Neuron (in vitro differentiated cells): ENCODE results near the gene KCNK13.

ENCODE experiments used
- H2AFZ ChIP-seq: one replicate; pipeline ENCODE4 v1.6.1; 2013; ENCODE audit warnings: low read depth, mild to moderate bottlenecking, inconsistent platforms, low read length, moderate library complexity
- H3K27me3 ChIP-seq: one replicate; pipeline ENCODE4 v1.6.1; 2013; ENCODE audit warnings: low read length; ENCODE audit not compliant: insufficient read depth
- H3K36me3 ChIP-seq: one replicate; pipeline ENCODE4 v1.6.1; 2013; ENCODE audit warnings: low read length; ENCODE audit not compliant: insufficient read depth
- H3K4me1 ChIP-seq: one replicate; pipeline ENCODE4 v1.6.1; 2013; ENCODE audit warnings: low read length; ENCODE audit not compliant: insufficient read depth
- H3K4me3 ChIP-seq: 2 replicates; pipeline ENCODE4 v1.5.1; 2013; ENCODE audit warnings: mild to moderate bottlenecking, low read length, moderate library complexity
- H3K9me3 ChIP-seq: one replicate; pipeline ENCODE4 v1.6.1; 2013; ENCODE audit warnings: low read length

The KCNK13 gene

DNA sequence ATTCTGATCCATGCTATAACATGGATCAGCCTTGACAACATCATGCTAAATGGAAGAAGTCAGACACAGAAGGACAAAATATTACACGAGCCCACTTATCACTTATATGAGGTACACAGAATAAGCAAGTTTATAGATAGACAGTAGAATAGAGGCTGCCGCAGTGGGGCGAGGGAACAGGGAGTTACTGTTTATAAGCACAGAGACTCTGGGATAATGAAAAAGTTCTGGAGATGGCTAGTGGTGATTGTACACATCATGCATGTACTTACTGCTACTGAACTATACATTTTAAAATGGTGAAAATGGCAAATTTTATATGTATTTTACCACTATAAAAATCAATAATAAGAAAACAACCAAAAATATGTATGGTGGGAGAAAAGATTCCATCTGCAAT lies 99.3 kb downstream of the KCNK13 start:
- Histone ChIP-seq H3K9me3 (no peaks in the 10 kb centered on the region), H3K36me3 (no peaks in the 10 kb centered on the region), H3K4me1 (peaks cover 9% of the 10 kb centered on the region), H3K4me3 (no peak overlapping the region), H3K27me3 (peaks cover 5% of the 10 kb centered on the region), H2AFZ (no peak overlapping the region)

DNA sequence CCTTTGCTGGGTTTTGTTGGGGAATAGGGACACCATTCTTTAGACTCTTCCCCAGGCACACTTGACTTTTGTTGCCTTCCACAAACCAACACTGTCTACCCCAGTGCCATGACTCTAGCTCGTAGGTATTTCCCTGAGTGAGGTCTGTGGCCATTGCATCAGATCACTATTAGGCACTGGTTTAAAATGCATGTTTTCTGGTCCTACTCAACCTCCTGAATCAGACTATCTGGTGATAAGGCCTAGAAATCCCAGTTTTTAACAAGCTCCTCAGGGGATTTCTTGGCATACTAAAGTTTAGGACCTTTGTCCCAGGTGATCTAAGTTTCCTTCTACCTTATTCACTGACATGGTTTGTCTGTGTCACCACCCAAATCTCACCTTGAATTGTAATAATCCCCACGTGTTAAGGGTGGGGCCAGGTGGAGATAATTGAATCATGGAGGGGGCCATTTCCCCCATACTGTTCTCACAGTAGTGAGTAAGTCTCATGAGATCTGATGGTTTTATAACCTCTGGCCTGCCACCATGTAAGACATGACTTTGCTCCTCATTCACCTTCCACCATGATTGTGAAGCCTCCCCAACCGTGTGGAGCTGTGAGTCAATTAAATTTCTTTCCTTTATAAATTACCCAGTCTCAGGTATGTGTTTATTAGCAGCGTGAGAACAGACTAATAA lies 106.8 kb downstream of the KCNK13 start:
- H2AFZ ChIP-seq, result no peak overlapping the region

DNA sequence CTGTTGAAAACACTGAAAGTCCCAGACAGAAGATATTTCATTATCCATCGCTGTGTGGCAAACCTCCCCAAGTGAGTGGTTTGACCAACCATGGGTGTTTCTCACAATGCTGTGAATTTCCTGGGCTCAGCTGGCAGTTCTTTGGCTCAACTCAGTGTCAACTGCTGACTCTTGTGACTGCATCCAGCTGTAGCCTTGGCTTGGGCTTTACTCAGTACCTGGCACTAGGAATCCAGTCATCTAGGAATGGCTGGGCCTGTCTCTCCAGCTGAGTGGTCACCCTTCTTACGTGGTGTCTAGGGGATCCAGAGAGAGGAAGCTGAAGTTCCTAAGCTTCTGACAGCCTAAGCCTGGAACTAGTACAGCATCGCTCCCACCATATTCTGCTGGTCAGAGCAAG lies 113.8 kb downstream of the KCNK13 start:
- no peaks in the 10 kb centered on the region for H3K36me3 ChIP-seq
- H2AFZ ChIP-seq, result no peak overlapping the region
- H3K9me3 ChIP-seq, result no peaks in the 10 kb centered on the region
- H3K4me1 ChIP-seq, result no peaks in the 10 kb centered on the region
- no peak overlapping the region for H3K4me3 ChIP-seq
- H3K27me3 ChIP-seq, result peaks cover 5% of the 10 kb centered on the region

More for the DNA sequence above, 106.8 kb downstream of the KCNK13 start:
- H3K9me3 ChIP-seq, result no peaks in the 10 kb centered on the region
- no peak overlapping the region for H3K4me3 ChIP-seq
- H3K4me1 ChIP-seq, result no peaks in the 10 kb centered on the region
- H3K27me3 ChIP-seq, result no peaks in the 10 kb centered on the region
- no peaks in the 10 kb centered on the region for H3K36me3 ChIP-seq

- Histone ChIP-seq H3K36me3 (no peaks in the 10 kb centered on the region), H3K9me3 (no peaks in the 10 kb centered on the region)
Measured at GRCh38 chr14:90177539-90178189, 115.9 kb downstream of the KCNK13 start.

DNA sequence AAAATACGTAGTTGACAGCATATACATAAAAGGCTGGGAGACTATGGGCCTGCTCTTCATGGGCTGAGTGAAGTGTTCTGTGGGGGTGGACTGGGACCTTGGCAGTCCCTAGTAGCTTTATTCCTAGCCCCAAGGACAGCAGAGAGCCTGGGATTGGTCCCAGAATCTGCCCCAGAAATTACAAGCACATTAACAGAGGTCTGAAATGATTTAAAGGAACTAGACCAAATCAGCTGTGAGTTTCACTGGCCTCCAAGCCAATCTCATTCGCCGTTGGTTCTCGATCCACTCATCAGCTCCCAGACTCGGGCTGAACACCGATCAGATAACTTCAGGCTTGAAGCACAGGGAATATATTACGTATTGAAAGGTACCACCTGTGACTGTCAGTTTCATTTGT lies 117.6 kb downstream of the KCNK13 start:
- Histone ChIP-seq H3K27me3 (peaks cover 6% of the 10 kb centered on the region), H2AFZ (no peak overlapping the region), H3K9me3 (no peaks in the 10 kb centered on the region), H3K4me3 (no peak overlapping the region), H3K4me1 (no peaks in the 10 kb centered on the region), H3K36me3 (no peaks in the 10 kb centered on the region)

More at GRCh38 chr14:90177539-90178189, 115.9 kb downstream of the KCNK13 start:
- Histone ChIP-seq H3K4me3 (no peak overlapping the region), H3K4me1 (no peaks in the 10 kb centered on the region), H3K27me3 (peaks cover 6% of the 10 kb centered on the region), H2AFZ (no peak overlapping the region)

GRCh38 chr14:90179809-90180779 lies 118.3 kb downstream of the KCNK13 start:
- H3K4me3 ChIP-seq, result no peak overlapping the region
- H3K9me3 ChIP-seq, result no peaks in the 10 kb centered on the region
- H3K27me3 ChIP-seq, result peaks cover 8% of the 10 kb centered on the region
- no peaks in the 10 kb centered on the region for H3K36me3 ChIP-seq
- no peak overlapping the region for H2AFZ ChIP-seq
- no peaks in the 10 kb centered on the region for H3K4me1 ChIP-seq

GRCh38 chr14:90184094-90184493 lies 122.3 kb downstream of the KCNK13 start:
- H3K27me3 ChIP-seq, result peaks cover 4% of the 10 kb centered on the region
- H3K4me3 ChIP-seq, result no peak overlapping the region
- no peaks in the 10 kb centered on the region for H3K4me1 ChIP-seq
- no peaks in the 10 kb centered on the region for H3K36me3 ChIP-seq
- H2AFZ ChIP-seq, result no peak overlapping the region
- no peaks in the 10 kb centered on the region for H3K9me3 ChIP-seq

GRCh38 chr14:90184571-90185266 lies 122.9 kb downstream of the KCNK13 start:
- no peak overlapping the region for H3K4me3 ChIP-seq
- H2AFZ ChIP-seq, result no peak overlapping the region
- H3K27me3 ChIP-seq, result peaks cover 4% of the 10 kb centered on the region
- H3K4me1 ChIP-seq, result no peaks in the 10 kb centered on the region
- no peaks in the 10 kb centered on the region for H3K36me3 ChIP-seq
- H3K9me3 ChIP-seq, result no peaks in the 10 kb centered on the region

GRCh38 chr14:90188588-90188987 lies 126.8 kb downstream of the KCNK13 start:
- H3K36me3 ChIP-seq, result no peaks in the 10 kb centered on the region
- no peaks in the 10 kb centered on the region for H3K4me1 ChIP-seq
- no peak overlapping the region for H2AFZ ChIP-seq
- H3K9me3 ChIP-seq, result no peaks in the 10 kb centered on the region
- H3K4me3 ChIP-seq, result no peak overlapping the region
- peaks cover 4% of the 10 kb centered on the region for H3K27me3 ChIP-seq

- H3K36me3 ChIP-seq, result no peaks in the 10 kb centered on the region
- H3K4me1 ChIP-seq, result no peaks in the 10 kb centered on the region
- H3K27me3 ChIP-seq, result peaks cover 2% of the 10 kb centered on the region
- H3K9me3 ChIP-seq, result no peaks in the 10 kb centered on the region
- H3K4me3 ChIP-seq, result no peak overlapping the region
- no peak overlapping the region for H2AFZ ChIP-seq
Measured at GRCh38 chr14:90191154-90191553, 129.4 kb downstream of the KCNK13 start.

- no peak overlapping the region for H3K4me3 ChIP-seq
- no peaks in the 10 kb centered on the region for H3K36me3 ChIP-seq
- H2AFZ ChIP-seq, result no peak overlapping the region
- peaks cover 2% of the 10 kb centered on the region for H3K27me3 ChIP-seq
- H3K9me3 ChIP-seq, result no peaks in the 10 kb centered on the region
- H3K4me1 ChIP-seq, result no peaks in the 10 kb centered on the region
Measured at GRCh38 chr14:90191585-90191984, 129.8 kb downstream of the KCNK13 start.

- no peaks in the 10 kb centered on the region for H3K4me1 ChIP-seq
- peaks cover 2% of the 10 kb centered on the region for H3K27me3 ChIP-seq
- H3K9me3 ChIP-seq, result no peaks in the 10 kb centered on the region
- no peaks in the 10 kb centered on the region for H3K36me3 ChIP-seq
- H3K4me3 ChIP-seq, result no peak overlapping the region
- H2AFZ ChIP-seq, result no peak overlapping the region
Measured at GRCh38 chr14:90193925-90194324, 132.1 kb downstream of the KCNK13 start.
